ENCODE data around the gene NR3C1. TPM values are rescaled to one million over a fixed set of nuclear protein-coding genes. Genes with fewer than 3 reads are reported as not detected.

The NR3C1 gene
- total RNA-seq, 3 donors from 2014 or later (not counting 1 experiment from before 2014, with no cell fraction given), result 147 to 168 (median 165) TPM

- intact Hi-C loops (cut with micrococcal nuclease), result no loop called here
- no peak overlapping the region for H3K4me3 Mint-ChIP-seq
- Histone ChIP-seq H3K4me3 (ENCODE audit: low read length) (no peak overlapping the region), H3K27me3 (ENCODE audit: control insufficient read depth, insufficient read depth, low read length) (no peaks in the 10 kb centered on the region), H3K4me1 (ENCODE audit: control insufficient read depth, insufficient read depth, low read length) (no peaks in the 10 kb centered on the region), H3K27ac (ENCODE audit: low read length) (no peak overlapping the region), H3K9me3 (ENCODE audit: control insufficient read depth, insufficient read depth, low read length) (no peaks in the 10 kb centered on the region), H3K36me3 (ENCODE audit: control insufficient read depth, insufficient read depth, low read length) (no peaks in the 10 kb centered on the region)
- H3K36me3 Mint-ChIP-seq, result peaks cover 18% of the 10 kb centered on the region
- WGBS (ENCODE audit: insufficient coverage), result 100% methylated on average over 1 of the region's 2 CpGs
- ATAC-seq (no peak), DNase-seq (no peak)
- peaks cover 2 to 10% of the 10 kb centered on the region in 2 donors for H3K9me3 Mint-ChIP-seq
- no peak overlapping the region for H3K27ac Mint-ChIP-seq
- TF ChIP-seq, protein P1, sequence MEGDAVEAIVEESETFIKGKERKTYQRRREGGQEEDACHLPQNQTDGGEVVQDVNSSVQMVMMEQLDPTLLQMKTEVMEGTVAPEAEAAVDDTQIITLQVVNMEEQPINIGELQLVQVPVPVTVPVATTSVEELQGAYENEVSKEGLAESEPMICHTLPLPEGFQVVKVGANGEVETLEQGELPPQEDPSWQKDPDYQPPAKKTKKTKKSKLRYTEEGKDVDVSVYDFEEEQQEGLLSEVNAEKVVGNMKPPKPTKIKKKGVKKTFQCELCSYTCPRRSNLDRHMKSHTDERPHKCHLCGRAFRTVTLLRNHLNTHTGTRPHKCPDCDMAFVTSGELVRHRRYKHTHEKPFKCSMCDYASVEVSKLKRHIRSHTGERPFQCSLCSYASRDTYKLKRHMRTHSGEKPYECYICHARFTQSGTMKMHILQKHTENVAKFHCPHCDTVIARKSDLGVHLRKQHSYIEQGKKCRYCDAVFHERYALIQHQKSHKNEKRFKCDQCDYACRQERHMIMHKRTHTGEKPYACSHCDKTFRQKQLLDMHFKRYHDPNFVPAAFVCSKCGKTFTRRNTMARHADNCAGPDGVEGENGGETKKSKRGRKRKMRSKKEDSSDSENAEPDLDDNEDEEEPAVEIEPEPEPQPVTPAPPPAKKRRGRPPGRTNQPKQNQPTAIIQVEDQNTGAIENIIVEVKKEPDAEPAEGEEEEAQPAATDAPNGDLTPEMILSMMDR (IDR thresholded peaks at IDR 0.05), result no peak
- H3K27me3 Mint-ChIP-seq (ENCODE audit: low read depth in 2 of 2), result no peaks in the 10 kb centered on the region
- no peaks in the 10 kb centered on the region for H3K4me1 Mint-ChIP-seq
Measured at GRCh38 chr5:143268388-143268787, 135.1 kb downstream of the NR3C1 start.

DNA sequence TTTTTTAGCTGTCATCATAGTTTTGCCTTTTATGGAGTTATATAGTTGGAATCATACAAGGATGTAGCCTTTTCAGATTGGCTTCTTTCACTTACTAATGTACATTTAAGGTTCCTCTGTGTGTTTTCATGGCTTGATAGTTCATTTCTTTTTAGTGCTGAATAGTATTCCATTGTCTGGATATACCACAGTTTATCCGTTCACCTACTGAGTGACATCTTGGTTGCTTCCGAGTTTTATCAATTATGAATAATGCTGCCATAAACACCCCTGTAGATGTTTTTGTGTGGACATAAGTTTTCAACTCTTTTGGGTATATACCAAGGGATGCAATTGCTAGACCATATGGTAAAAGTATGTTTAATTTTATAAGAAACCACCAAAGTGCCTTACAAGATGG is 136.3 kb downstream of the NR3C1 start:
- no peaks in the 10 kb centered on the region for H3K36me3 ChIP-seq (ENCODE audit: control insufficient read depth, insufficient read depth, low read length)
- no peak overlapping the region for H3K27ac ChIP-seq (ENCODE audit: low read length)
- H3K4me3 ChIP-seq (ENCODE audit: low read length), result no peak overlapping the region
- peaks cover 11% of the 10 kb centered on the region for H3K36me3 Mint-ChIP-seq
- H3K27me3 Mint-ChIP-seq (ENCODE audit: low read depth in 2 of 2), result no peaks in the 10 kb centered on the region
- no peaks in the 10 kb centered on the region for H3K4me1 Mint-ChIP-seq
- ATAC-seq (no peak), DNase-seq (no peak)
- H3K4me3 Mint-ChIP-seq, result no peak overlapping the region
- TF ChIP-seq, protein P1 (IDR thresholded peaks at IDR 0.05), result no peak
- H3K4me1 ChIP-seq (ENCODE audit: control insufficient read depth, insufficient read depth, low read length), result no peaks in the 10 kb centered on the region
- H3K9me3 ChIP-seq (ENCODE audit: control insufficient read depth, insufficient read depth, low read length), result no peaks in the 10 kb centered on the region
- H3K27ac Mint-ChIP-seq, result no peak overlapping the region
- H3K9me3 Mint-ChIP-seq, result peaks cover 2 to 10% of the 10 kb centered on the region in 2 donors
- H3K27me3 ChIP-seq (ENCODE audit: control insufficient read depth, insufficient read depth, low read length), result no peaks in the 10 kb centered on the region
- intact Hi-C loops (cut with micrococcal nuclease), result no loop called here
- WGBS (ENCODE audit: insufficient coverage), result 100% methylated on average over 2 of the region's 2 CpGs

DNA sequence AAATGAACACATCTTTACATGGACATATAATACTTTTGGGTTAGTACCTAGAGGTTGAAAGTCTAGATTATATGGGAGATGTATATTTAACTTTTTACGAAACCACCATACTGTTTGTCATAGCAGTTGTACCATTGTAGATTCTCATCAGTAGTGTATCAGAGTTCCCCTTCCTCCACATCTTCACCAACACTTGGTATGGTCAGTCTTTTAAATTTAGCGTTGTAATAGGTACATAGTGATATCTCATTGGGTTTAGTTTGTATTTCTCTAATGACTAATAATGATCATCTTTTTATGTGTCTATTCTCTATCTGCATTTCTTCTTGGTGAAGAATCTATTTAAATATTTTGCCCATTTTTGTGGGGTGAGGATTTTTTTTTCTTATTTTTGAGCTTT is 137.5 kb downstream of the NR3C1 start:
- no peak for DNase-seq
- Mint-ChIP-seq H3K27me3 (ENCODE audit: low read depth in 2 of 2) (no peaks in the 10 kb centered on the region), H3K4me1 (no peaks in the 10 kb centered on the region), H3K27ac (no peak overlapping the region), H3K9me3 (peaks cover 2 to 10% of the 10 kb centered on the region in 2 donors), H3K36me3 (peaks cover 11% of the 10 kb centered on the region), H3K4me3 (no peak overlapping the region)
- Histone ChIP-seq H3K27me3 (ENCODE audit: control insufficient read depth, insufficient read depth, low read length) (no peaks in the 10 kb centered on the region), H3K36me3 (ENCODE audit: control insufficient read depth, insufficient read depth, low read length) (no peaks in the 10 kb centered on the region), H3K9me3 (ENCODE audit: control insufficient read depth, insufficient read depth, low read length) (no peaks in the 10 kb centered on the region), H3K4me1 (ENCODE audit: control insufficient read depth, insufficient read depth, low read length) (no peaks in the 10 kb centered on the region), H3K4me3 (ENCODE audit: low read length) (no peak overlapping the region), H3K27ac (ENCODE audit: low read length) (no peak overlapping the region)
- no CpG with 5 or more reads among the region's 2 CpGs for WGBS (ENCODE audit: insufficient coverage)
- TF ChIP-seq, protein P1 (IDR thresholded peaks at IDR 0.05), result no peak
- no peak for ATAC-seq
- intact Hi-C loops (cut with micrococcal nuclease), result no loop called here

GRCh38 chr5:143263272-143263810 is 140.1 kb downstream of the NR3C1 start:
- Histone ChIP-seq H3K9me3 (ENCODE audit: control insufficient read depth, insufficient read depth, low read length) (no peaks in the 10 kb centered on the region), H3K36me3 (ENCODE audit: control insufficient read depth, insufficient read depth, low read length) (no peaks in the 10 kb centered on the region), H3K4me1 (ENCODE audit: control insufficient read depth, insufficient read depth, low read length) (no peaks in the 10 kb centered on the region), H3K27ac (ENCODE audit: low read length) (no peak overlapping the region), H3K27me3 (ENCODE audit: control insufficient read depth, insufficient read depth, low read length) (no peaks in the 10 kb centered on the region), H3K4me3 (ENCODE audit: low read length) (no peak overlapping the region)
- H3K4me1 Mint-ChIP-seq, result no peaks in the 10 kb centered on the region
- H3K27me3 Mint-ChIP-seq (ENCODE audit: low read depth in 2 of 2), result no peaks in the 10 kb centered on the region
- H3K4me3 Mint-ChIP-seq, result no peak overlapping the region
- H3K27ac Mint-ChIP-seq, result no peak overlapping the region
- DNase-seq (no peak), ATAC-seq (no peak)
- TF ChIP-seq, protein P1 (IDR thresholded peaks at IDR 0.05), result no peak
- 90% methylated on average over 3 of the region's 4 CpGs for WGBS (ENCODE audit: insufficient coverage)
- H3K9me3 Mint-ChIP-seq, result peaks cover 2 to 4% of the 10 kb centered on the region in 2 donors
- H3K36me3 Mint-ChIP-seq, result peaks cover 8% of the 10 kb centered on the region
- intact Hi-C loops (cut with micrococcal nuclease), result no loop called here

Measured in natural killer cell (primary cell).